Colon (tissue), 2 donors: ENCODE results near the gene STH.
"Not testable (repeated sequence)": the region's sequence is repeated elsewhere in the genome, so short reads cannot be mapped to it uniquely, and the experiment has no call there.

Experiments
- FAIRE-seq: peaks from 2 replicates; lab custom pipeline; 2012; peaks lifted over from hg19 to GRCh38; lab: Jason Lieb, UNC
- donor health status: control.
- donor health status: control.

The STH gene

GRCh38 chr17:46007461-46007965 is 8.5 kb downstream of the STH start:
- FAIRE-seq, result no peak

GRCh38 chr17:46008591-46008990 is 9.5 kb downstream of the STH start:
- no peak for FAIRE-seq

- no peak for FAIRE-seq
These were observed 10.9 kb downstream of the STH start for GRCh38 chr17:46009681-46010596.

- FAIRE-seq, result no peak
These were observed 11.6 kb downstream of the STH start for GRCh38 chr17:46010597-46011186.

- no peak for FAIRE-seq
These were observed 12.9 kb downstream of the STH start for GRCh38 chr17:46011711-46012505.

GRCh38 chr17:46012506-46013079 is 13.5 kb downstream of the STH start:
- FAIRE-seq, result no peak

GRCh38 chr17:46013127-46013501 is 14.1 kb downstream of the STH start:
- no peak for FAIRE-seq

GRCh38 chr17:46013502-46014165 is 14.6 kb downstream of the STH start:
- no peak for FAIRE-seq

- not testable (repeated sequence) for FAIRE-seq
These were observed 20.4 kb downstream of the STH start for GRCh38 chr17:46019408-46019925.

- FAIRE-seq, result no peak
These were observed 21.1 kb downstream of the STH start for GRCh38 chr17:46020023-46020761.

GRCh38 chr17:46020998-46021397 is 21.9 kb downstream of the STH start:
- no peak for FAIRE-seq

- not testable (repeated sequence) for FAIRE-seq
These were observed 24.3 kb downstream of the STH start for GRCh38 chr17:46023366-46023765.

GRCh38 chr17:46023783-46024388 is 24.8 kb downstream of the STH start:
- no peak for FAIRE-seq

- no peak for FAIRE-seq
These were observed 25.5 kb downstream of the STH start for GRCh38 chr17:46024590-46024989.

- no peak for FAIRE-seq
These were observed 26.0 kb downstream of the STH start for GRCh38 chr17:46025060-46025459.

GRCh38 chr17:46025510-46026165 is 26.6 kb downstream of the STH start:
- FAIRE-seq, result no peak

- no peak for FAIRE-seq
These were observed 27.4 kb downstream of the STH start for GRCh38 chr17:46026166-46027047.
